Stimulated activated CD8-positive, alpha-beta memory T cell treated with anti-CD3 and anti-CD28 coated beads, Interleukin-7, amount 100 ng/mL, for 48 hours (primary cell): Measurements from ENCODE around the gene STIP1.

ENCODE experiments used
- DNase-seq, 2 donors: peaks; one replicate each; pipeline ENCODE4 v3.0.0-alpha.2; 2020; ENCODE audit warnings: low read depth in 1 of 2; ENCODE audit errors: extremely low read depth in 1 of 2

STIP1 gene

GRCh38 chr11:64196626-64197025 is 10.7 kb downstream of the STIP1 start:
- no peak for DNase-seq

GRCh38 chr11:64198511-64198910 is 12.5 kb downstream of the STIP1 start:
- no peak for DNase-seq

GRCh38 chr11:64201543-64201942 is 15.6 kb downstream of the STIP1 start:
- DNase-seq: no peak

- DNase-seq: no peak
These were observed 17.0 kb downstream of the STIP1 start for GRCh38 chr11:64202992-64203391.

- DNase-seq: no peak
These were observed 17.6 kb downstream of the STIP1 start for GRCh38 chr11:64203421-64204079.

- DNase-seq: no peak
These were observed 18.1 kb downstream of the STIP1 start for GRCh38 chr11:64204080-64204440.

GRCh38 chr11:64204464-64204989 is 18.6 kb downstream of the STIP1 start:
- DNase-seq: peak in 1 of 2 donors; percentile 61

- peak; percentile 69 to 78 for DNase-seq
These were observed 20.7 kb downstream of the STIP1 start, which contains the start of gene FERMT3 for GRCh38 chr11:64206457-64207255. Gene FERMT3 (plus strand): TSS chr11:64206721. CDS start chr11:64207365, 644 bp downstream.

- DNase-seq: peak; percentile 76 to 90
These were observed 21.5 kb downstream of the STIP1 start for GRCh38 chr11:64207256-64208085.

- no peak for DNase-seq
These were observed 22.3 kb downstream of the STIP1 start for GRCh38 chr11:64208086-64208795.

- no peak for DNase-seq
These were observed 23.0 kb downstream of the STIP1 start for GRCh38 chr11:64208796-64209562.

- DNase-seq: no peak
These were observed 23.5 kb downstream of the STIP1 start for GRCh38 chr11:64209563-64209843.

- no peak for DNase-seq
These were observed 24.5 kb downstream of the STIP1 start for GRCh38 chr11:64210301-64211020.

- DNase-seq: no peak
These were observed 25.4 kb downstream of the STIP1 start for GRCh38 chr11:64211181-64211872.

GRCh38 chr11:64216879-64217278 is 30.9 kb downstream of the STIP1 start:
- no peak for DNase-seq

GRCh38 chr11:64218628-64219353 is 32.8 kb downstream of the STIP1 start:
- no peak for DNase-seq

- DNase-seq: no peak
These were observed 33.3 kb downstream of the STIP1 start for GRCh38 chr11:64219354-64219684.

- no peak for DNase-seq
These were observed 33.8 kb downstream of the STIP1 start for GRCh38 chr11:64219755-64220154.
